Smooth muscle cell (in vitro differentiated cells): ENCODE data around the gene CNTN2. TPM values are rescaled to one million over a fixed set of nuclear protein-coding genes. Genes with fewer than 3 reads are reported as not detected.

ENCODE experiments used
- DNase-seq: peaks from one replicate; lab custom pipeline; 2025; ENCODE audit not compliant: unreplicated experiment; lab: John Stamatoyannopoulos, UW
- H2AFZ ChIP-seq: fragments of 200-600 bp; sonication (generic); 2 replicates; pipeline ENCODE4 v1.6.0; 2016; ENCODE audit warnings: antibody characterized with exemption, low read depth, mild to moderate bottlenecking
- H3F3A ChIP-seq: fragments of 200-600 bp; sonication (generic); 2 replicates; pipeline ENCODE4 v1.6.0; 2017; ENCODE audit warnings: antibody characterized with exemption, low read depth
- H3K27ac ChIP-seq: fragments of 200-600 bp; sonication (generic); 2 replicates; pipeline ENCODE4 v1.5.1; 2016; ENCODE audit warnings: low read depth, mild to moderate bottlenecking
- H3K27me3 ChIP-seq: fragments of 200-600 bp; sonication (generic); 2 replicates; pipeline ENCODE4 v1.6.1; 2016; ENCODE audit warnings: low read depth, mild to moderate bottlenecking
- H3K36me3 ChIP-seq: fragments of 200-600 bp; sonication (generic); 2 replicates; pipeline ENCODE4 v1.5.1; 2016; ENCODE audit warnings: low read depth
- H3K4me1 ChIP-seq: fragments of 200-600 bp; sonication (generic); 2 replicates; pipeline ENCODE4 v1.5.1; 2016; ENCODE audit warnings: low read depth
- H3K4me2 ChIP-seq: fragments of 200-600 bp; sonication (generic); 2 replicates; pipeline ENCODE4 v1.6.0; 2016; ENCODE audit warnings: mild to moderate bottlenecking
- H3K4me3 ChIP-seq: fragments of 200-600 bp; sonication (generic); 2 replicates; pipeline ENCODE4 v1.5.1; 2016; ENCODE audit warnings: mild to moderate bottlenecking
- H3K79me2 ChIP-seq: fragments of 200-600 bp; sonication (generic); 2 replicates; pipeline ENCODE4 v1.6.0; 2016; ENCODE audit warnings: low read depth, mild to moderate bottlenecking
- H3K9ac ChIP-seq: fragments of 200-600 bp; sonication (generic); 2 replicates; pipeline ENCODE4 v1.6.0; 2016; ENCODE audit warnings: low read depth
- H3K9me3 ChIP-seq: fragments of 200-600 bp; sonication (generic); replicated peaks from 2 replicates; pipeline ENCODE4 v1.5.1; 2016; ENCODE audit warnings: low read depth
- H4K20me1 ChIP-seq: fragments of 200-600 bp; sonication (generic); 2 replicates; pipeline ENCODE4 v1.6.0; 2016; ENCODE audit warnings: low read depth
- CTCF ChIP-seq: fragments of 200-600 bp; sonication (generic); IDR thresholded peaks from 2 replicates; pipeline ENCODE4 v1.5.1; 2017; ENCODE audit warnings: borderline replicate concordance, mild to moderate bottlenecking, antibody characterized with exemption; ENCODE audit not compliant: insufficient read depth, poor library complexity, severe bottlenecking
- WGBS: methylation state at CpG from one replicate; pipeline ENCODE4 v1.1.7; 2016; ENCODE audit warnings: low lambda C conversion rate; 5-methylcytosine and 5-hydroxymethylcytosine counted together
- polyA plus RNA-seq: library from polyadenylated mRNA; unstranded; fragments of >200 nt; fragmentation: Nextera tagmentation; extraction: Ambion mirVana; gene quantifications from 2 replicates; pipeline ENCODE4 v1.2.1, GENCODE V29; 2016
- total RNA-seq: library from RNA; depleted of rRNA; stranded (reverse); fragments of >200 nt; gene quantifications from 2 replicates; pipeline ENCODE4 v1.2.3, GENCODE V29; 2014

Gene CNTN2
- total and polyA plus RNA-seq, 2 experiments from 2014 or later = not detected

GRCh38 chr1:205003358-205004131, 39.5 kb upstream of the CNTN2 start:
- H3K27me3 ChIP-seq = peaks cover 20% of the 10 kb centered on the region
- H3K9ac ChIP-seq = no peak overlapping the region
- H2AFZ ChIP-seq = no peak overlapping the region
- 58% methylated on average over 10 of the region's 10 CpGs for WGBS
- H3K79me2 ChIP-seq = no peaks in the 10 kb centered on the region
- H3K36me3 ChIP-seq = no peaks in the 10 kb centered on the region
- TF ChIP-seq CTCF = no peak
- no peak overlapping the region for H3K4me3 ChIP-seq
- peaks cover 13% of the 10 kb centered on the region for H3K4me1 ChIP-seq
- no peaks in the 10 kb centered on the region for H4K20me1 ChIP-seq
- no peaks in the 10 kb centered on the region for H3F3A ChIP-seq
- H3K27ac ChIP-seq = no peak overlapping the region
- DNase-seq = no peak
- no peak overlapping the region for H3K4me2 ChIP-seq
- no peaks in the 10 kb centered on the region for H3K9me3 ChIP-seq

- no peak overlapping the region for H3K27ac ChIP-seq
- no peak overlapping the region for H3K9ac ChIP-seq
Observed at GRCh38 chr1:205004351-205004750, 38.7 kb upstream of the CNTN2 start.

GRCh38 chr1:205008896-205009295, 34.1 kb upstream of the CNTN2 start:
- no peaks in the 10 kb centered on the region for H4K20me1 ChIP-seq
- no peak for TF ChIP-seq CTCF
- no peaks in the 10 kb centered on the region for H3K36me3 ChIP-seq
- no peak overlapping the region for H3K4me2 ChIP-seq
- H3K79me2 ChIP-seq = no peaks in the 10 kb centered on the region
- H3K4me3 ChIP-seq = no peak overlapping the region
- no peak overlapping the region for H3K27ac ChIP-seq
- no peak overlapping the region for H3K9ac ChIP-seq
- peaks cover 14% of the 10 kb centered on the region for H3K27me3 ChIP-seq
- peaks cover 11% of the 10 kb centered on the region for H3K4me1 ChIP-seq
- DNase-seq = no peak
- no peaks in the 10 kb centered on the region for H3K9me3 ChIP-seq
- H2AFZ ChIP-seq = no peak overlapping the region
- no peaks in the 10 kb centered on the region for H3F3A ChIP-seq
- 91% methylated on average over 8 of the region's 8 CpGs for WGBS

More at GRCh38 chr1:205004351-205004750, 38.7 kb upstream of the CNTN2 start:
- no peaks in the 10 kb centered on the region for H3K79me2 ChIP-seq
- H3K27me3 ChIP-seq = peaks cover 20% of the 10 kb centered on the region
- WGBS = 83% methylated on average over 3 of the region's 3 CpGs
- H2AFZ ChIP-seq = no peak overlapping the region
- no peak for DNase-seq
- H3K4me1 ChIP-seq = peaks cover 13% of the 10 kb centered on the region
- H3F3A ChIP-seq = no peaks in the 10 kb centered on the region
- no peak for TF ChIP-seq CTCF
- H3K4me3 ChIP-seq = no peak overlapping the region
- H3K4me2 ChIP-seq = no peak overlapping the region
- no peaks in the 10 kb centered on the region for H3K36me3 ChIP-seq
- no peaks in the 10 kb centered on the region for H4K20me1 ChIP-seq
- H3K9me3 ChIP-seq = no peaks in the 10 kb centered on the region

- WGBS = 98% methylated on average over 12 of the region's 12 CpGs
- no peak for DNase-seq
- no peak for TF ChIP-seq CTCF
- Histone ChIP-seq H3K4me1 (peaks cover 14% of the 10 kb centered on the region), H3K9me3 (no peaks in the 10 kb centered on the region), H3F3A (no peaks in the 10 kb centered on the region), H3K4me2 (no peak overlapping the region), H3K27me3 (peaks cover 8% of the 10 kb centered on the region), H3K27ac (no peak overlapping the region), H2AFZ (no peak overlapping the region), H4K20me1 (no peaks in the 10 kb centered on the region), H3K36me3 (no peaks in the 10 kb centered on the region), H3K9ac (no peak overlapping the region), H3K79me2 (no peaks in the 10 kb centered on the region), H3K4me3 (no peak overlapping the region)
Observed at GRCh38 chr1:205009670-205010069, 33.3 kb upstream of the CNTN2 start.
